NOMO-1 treated with dmso at 0.1 percent for 144 hours (cell line): Measurements from ENCODE around the gene FSHR.

ENCODE experiments used
- DNase-seq: peaks from one replicate; lab custom pipeline; 2025; ENCODE audit not compliant: unreplicated experiment; lab: John Stamatoyannopoulos, UW

The FSHR gene, protein sequence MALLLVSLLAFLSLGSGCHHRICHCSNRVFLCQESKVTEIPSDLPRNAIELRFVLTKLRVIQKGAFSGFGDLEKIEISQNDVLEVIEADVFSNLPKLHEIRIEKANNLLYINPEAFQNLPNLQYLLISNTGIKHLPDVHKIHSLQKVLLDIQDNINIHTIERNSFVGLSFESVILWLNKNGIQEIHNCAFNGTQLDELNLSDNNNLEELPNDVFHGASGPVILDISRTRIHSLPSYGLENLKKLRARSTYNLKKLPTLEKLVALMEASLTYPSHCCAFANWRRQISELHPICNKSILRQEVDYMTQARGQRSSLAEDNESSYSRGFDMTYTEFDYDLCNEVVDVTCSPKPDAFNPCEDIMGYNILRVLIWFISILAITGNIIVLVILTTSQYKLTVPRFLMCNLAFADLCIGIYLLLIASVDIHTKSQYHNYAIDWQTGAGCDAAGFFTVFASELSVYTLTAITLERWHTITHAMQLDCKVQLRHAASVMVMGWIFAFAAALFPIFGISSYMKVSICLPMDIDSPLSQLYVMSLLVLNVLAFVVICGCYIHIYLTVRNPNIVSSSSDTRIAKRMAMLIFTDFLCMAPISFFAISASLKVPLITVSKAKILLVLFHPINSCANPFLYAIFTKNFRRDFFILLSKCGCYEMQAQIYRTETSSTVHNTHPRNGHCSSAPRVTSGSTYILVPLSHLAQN

GRCh38 chr2:49154140-49154539, at the start of gene FSHR:
TSS of gene FSHR (minus strand) at chr2:49154515. CDS start at chr2:49154417, 98 bp downstream.
- no peak for DNase-seq

- no peak for DNase-seq
These were observed 45.0 kb upstream of the FSHR start for GRCh38 chr2:49199266-49199665.

DNA sequence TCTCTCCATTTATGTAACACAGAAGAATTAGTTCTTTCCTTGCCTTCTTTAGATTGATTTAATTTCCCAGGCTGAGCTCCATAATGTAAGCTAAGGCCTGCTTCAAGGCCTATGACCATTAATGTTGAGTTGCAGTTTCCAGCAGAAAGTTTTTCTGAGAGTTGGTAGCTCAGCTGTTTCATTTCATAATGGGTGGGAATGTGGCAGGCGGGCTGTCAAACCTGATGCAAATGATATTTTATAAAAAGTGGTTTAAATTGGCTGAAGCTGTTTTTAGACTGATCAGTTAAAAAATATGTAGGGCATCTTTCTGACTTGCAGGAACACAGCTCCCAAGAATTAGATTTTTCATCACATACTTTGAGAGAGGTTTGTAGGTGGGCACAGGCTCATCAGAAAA, 40.4 kb upstream of the FSHR start:
- DNase-seq = no peak

GRCh38 chr2:49192036-49192435, 37.7 kb upstream of the FSHR start:
- DNase-seq = no peak

GRCh38 chr2:49189512-49190225, 35.4 kb upstream of the FSHR start:
- DNase-seq = no peak

GRCh38 chr2:49186050-49186648, 31.8 kb upstream of the FSHR start:
- DNase-seq = no peak

GRCh38 chr2:49178656-49179055, 24.3 kb upstream of the FSHR start:
- no peak for DNase-seq

- no peak for DNase-seq
These were observed 22.9 kb upstream of the FSHR start for GRCh38 chr2:49177194-49177593.

GRCh38 chr2:49175831-49176230, 21.5 kb upstream of the FSHR start:
- no peak for DNase-seq

DNA sequence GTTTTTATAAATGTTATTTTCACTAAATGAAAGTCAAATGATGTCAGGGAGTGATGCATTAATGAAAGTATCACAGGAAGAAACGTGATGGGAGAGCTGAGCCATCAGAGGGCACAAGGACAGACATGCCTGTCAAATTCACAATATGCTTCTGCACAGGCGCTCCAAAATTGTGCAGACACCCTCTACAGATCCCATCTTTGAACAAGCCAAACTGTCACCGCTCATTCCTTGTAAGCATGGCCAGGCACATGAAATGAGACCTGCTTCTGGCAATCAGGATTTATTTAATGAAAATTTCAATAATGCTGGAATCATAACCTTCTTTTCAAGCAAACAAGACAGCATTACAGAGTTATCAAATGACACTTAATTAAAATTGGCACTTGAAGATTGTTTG, 20.4 kb upstream of the FSHR start:
- no peak for DNase-seq

DNA sequence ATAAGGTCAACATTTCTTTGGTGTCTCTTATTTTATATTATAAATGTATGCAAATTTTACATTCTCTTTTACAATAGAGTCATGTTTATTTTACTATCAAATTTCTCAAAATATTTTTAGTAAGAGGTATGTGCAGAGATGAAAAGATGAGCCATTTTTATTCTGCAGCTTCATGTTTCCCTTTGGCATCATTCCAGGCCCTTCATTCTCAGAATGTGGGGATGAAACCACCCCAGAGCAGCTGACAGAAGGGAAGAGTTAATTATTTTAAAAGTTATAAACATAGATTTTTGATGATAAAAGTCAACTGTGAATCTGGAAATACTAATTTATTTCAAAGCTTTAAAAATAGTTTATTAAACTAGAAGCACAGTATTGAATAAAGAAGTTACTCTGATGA, 12.8 kb upstream of the FSHR start:
- no peak for DNase-seq

DNA sequence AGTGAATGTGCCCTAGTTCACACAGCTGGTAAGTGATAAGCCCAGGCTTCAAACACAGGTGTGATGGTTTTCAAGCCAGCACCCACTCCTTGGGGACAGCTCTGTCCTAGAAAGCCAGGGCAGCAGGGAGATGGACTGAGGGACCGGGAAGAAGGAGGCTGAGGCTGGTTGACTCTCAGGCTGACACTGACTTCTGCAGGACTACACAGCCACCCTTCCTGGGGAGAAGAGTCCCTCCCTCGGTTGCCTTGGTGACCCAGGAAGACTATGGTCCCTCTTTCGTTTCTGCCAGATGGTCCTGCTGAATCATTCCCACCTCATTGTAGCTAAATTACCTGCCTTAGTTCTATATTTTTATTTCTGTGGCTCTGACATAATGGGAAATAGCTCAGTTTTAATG, 11.3 kb upstream of the FSHR start:
- DNase-seq = no peak

- no peak for DNase-seq
These were observed 10.4 kb upstream of the FSHR start for GRCh38 chr2:49164729-49165128.

- DNase-seq = no peak
These were observed 7.8 kb upstream of the FSHR start for GRCh38 chr2:49162151-49162550.

- no peak for DNase-seq
These were observed 576 bp upstream of the FSHR start for GRCh38 chr2:49154891-49155290.

- DNase-seq = no peak
These were observed 1.1 kb downstream of the FSHR start for GRCh38 chr2:49153252-49153651.

DNA sequence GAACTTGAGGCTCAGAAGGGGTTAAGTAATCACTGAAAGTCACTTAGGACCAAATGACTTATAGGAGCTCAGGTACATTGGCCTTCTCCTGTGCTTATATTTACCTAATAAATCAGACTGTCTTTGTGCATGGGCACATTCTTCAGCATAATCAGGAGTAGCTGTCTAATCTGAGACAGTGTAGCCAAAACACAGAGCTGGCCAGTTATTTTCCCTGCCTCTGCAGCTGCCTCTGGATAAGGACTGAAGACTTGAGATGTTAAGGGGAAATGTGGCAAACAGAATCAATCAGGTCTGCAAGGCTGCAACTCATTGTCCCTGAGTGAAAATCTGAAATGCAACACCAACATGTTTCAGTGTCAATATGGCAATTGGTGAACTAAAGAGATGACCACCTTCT, 1.5 kb downstream of the FSHR start:
- no peak for DNase-seq

GRCh38 chr2:49146401-49146800, 7.9 kb downstream of the FSHR start:
- DNase-seq = no peak

DNA sequence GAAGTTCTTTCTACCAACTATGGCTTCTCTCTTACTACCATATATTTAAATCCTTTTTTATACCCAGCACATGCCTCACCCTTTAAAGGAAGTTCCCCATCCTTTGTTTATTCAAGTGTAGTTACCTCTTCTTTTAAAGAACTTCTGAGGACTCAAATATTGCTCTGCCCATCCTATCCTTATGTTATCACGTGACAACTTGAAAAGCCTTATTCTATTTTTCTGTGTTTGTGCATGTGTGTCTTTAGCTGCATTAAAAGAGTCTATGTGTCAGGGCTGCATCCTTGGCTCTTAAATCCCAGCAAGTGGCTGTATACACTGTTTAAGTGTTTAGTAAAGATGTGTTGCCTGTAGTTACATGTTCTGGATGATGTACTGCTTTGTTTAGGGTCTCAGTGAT, 22.5 kb downstream of the FSHR start:
- DNase-seq = no peak

- no peak for DNase-seq
These were observed 25.3 kb downstream of the FSHR start for GRCh38 chr2:49129034-49129433.

DNA sequence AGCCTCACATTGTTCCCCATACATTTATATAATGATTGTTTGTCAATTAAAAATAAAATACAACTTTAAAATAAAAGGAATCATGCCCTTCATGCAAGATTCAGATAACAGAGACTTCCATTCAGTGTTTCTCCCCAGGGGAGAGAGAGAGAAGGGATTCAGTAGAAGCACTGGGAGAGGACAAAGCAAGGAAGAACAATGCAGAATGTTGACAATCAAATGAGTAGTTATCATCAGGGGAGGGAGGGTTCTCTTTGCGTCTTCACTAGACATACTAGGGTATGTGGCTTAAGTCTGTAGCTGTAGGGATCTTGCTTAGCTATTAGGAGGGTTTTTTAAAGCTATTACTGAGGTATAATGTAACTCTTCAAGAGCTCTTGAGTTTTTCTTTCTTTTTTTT, 30.7 kb downstream of the FSHR start:
- no peak for DNase-seq

GRCh38 chr2:49122107-49122506, 32.2 kb downstream of the FSHR start:
- DNase-seq = no peak
